GM19025 (cell line): ENCODE data around the gene CAMSAP3.
A peak's percentile ranks its signal among the peaks of the same experiment; 100 is the strongest.

Source experiments
- ATAC-seq: cut with Tn5 transposase; IDR thresholded peaks from one replicate; pipeline ENCODE4 v1.9.1; 2021; ENCODE audit warnings: mild to moderate bottlenecking, low read depth, moderate library complexity; ENCODE audit not compliant: unreplicated experiment

CAMSAP3 gene

GRCh38 chr19:7595466-7596133 is at the start of gene CAMSAP3:
TSS of gene CAMSAP3 (plus strand) at chr19:7595863. CDS start at chr19:7596003, 140 bp downstream.
- ATAC-seq = peak; percentile 60

GRCh38 chr19:7545904-7546303 is 49.8 kb upstream of the CAMSAP3 start:
- ATAC-seq = no peak

- ATAC-seq = no peak
These were observed 48.5 kb upstream of the CAMSAP3 start for GRCh38 chr19:7547159-7547558.

GRCh38 chr19:7549429-7550148 is 46.1 kb upstream of the CAMSAP3 start:
- ATAC-seq = no peak

- ATAC-seq = no peak
These were observed 45.4 kb upstream of the CAMSAP3 start for GRCh38 chr19:7550169-7550770.

- ATAC-seq = no peak
These were observed 44.5 kb upstream of the CAMSAP3 start for GRCh38 chr19:7550987-7551761.

DNA sequence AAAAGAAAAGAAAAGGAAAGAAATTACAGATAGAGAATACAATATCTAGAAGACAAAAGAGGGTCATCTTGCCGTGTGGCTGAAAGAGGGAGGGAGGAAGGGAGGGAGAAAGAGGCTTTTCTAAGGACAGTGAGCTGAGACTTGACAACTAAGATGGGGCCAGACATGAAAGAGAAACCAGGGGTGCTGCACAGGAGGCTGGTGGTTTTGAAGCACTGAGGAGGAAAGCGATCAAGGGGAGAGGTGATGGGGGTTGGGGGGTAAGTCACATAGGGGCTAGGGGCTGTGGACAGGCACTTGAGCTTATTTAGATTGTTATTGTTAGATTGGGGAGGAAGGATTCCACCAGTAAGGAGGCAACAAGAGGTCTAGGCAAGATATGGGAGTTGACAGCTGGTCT is 42.9 kb upstream of the CAMSAP3 start:
- ATAC-seq = no peak

- ATAC-seq = no peak
These were observed 41.1 kb upstream of the CAMSAP3 start for GRCh38 chr19:7554565-7554964.

- ATAC-seq = no peak
These were observed 40.4 kb upstream of the CAMSAP3 start for GRCh38 chr19:7554990-7555864.

GRCh38 chr19:7556696-7557315 is 38.9 kb upstream of the CAMSAP3 start:
- ATAC-seq = no peak

DNA sequence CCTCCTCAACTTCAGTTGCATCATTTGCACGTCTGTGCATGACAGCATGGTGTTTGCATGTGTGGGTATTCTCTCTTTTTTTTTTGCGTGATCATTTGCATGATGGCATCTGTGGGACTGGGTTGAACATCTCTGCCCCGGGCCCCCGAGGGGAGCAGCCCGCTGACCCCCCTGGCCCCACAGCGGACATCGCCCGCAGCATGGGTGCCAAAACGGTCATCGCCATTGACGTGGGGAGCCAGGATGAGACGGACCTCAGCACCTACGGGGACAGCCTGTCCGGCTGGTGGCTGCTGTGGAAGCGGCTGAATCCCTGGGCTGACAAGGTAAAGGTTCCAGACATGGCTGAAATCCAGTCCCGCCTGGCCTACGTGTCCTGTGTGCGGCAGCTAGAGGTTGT is 37.0 kb upstream of the CAMSAP3 start:
- no peak for ATAC-seq

DNA sequence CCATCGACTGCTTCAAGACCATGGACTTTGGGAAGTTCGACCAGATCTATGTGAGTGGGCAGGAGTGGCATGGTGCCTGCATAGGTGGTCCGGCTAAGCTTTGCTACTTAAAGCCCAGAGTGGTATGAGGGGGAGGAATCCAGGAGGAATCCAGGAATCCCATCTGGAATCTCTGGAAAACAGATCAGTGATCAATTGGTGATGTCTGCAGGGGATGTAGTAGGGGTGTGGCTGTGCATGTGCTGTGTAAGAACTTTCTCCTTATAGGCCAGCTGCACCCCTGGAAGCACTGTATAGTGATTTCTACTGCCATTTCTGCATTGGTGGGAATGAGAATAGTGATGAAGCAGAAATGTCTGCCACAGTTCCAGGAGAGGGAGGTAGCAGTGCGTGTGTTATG is 36.6 kb upstream of the CAMSAP3 start:
- no peak for ATAC-seq

- no peak for ATAC-seq
These were observed 35.4 kb upstream of the CAMSAP3 start for GRCh38 chr19:7560255-7560654.

GRCh38 chr19:7561325-7561724 is 34.3 kb upstream of the CAMSAP3 start:
- ATAC-seq = no peak

DNA sequence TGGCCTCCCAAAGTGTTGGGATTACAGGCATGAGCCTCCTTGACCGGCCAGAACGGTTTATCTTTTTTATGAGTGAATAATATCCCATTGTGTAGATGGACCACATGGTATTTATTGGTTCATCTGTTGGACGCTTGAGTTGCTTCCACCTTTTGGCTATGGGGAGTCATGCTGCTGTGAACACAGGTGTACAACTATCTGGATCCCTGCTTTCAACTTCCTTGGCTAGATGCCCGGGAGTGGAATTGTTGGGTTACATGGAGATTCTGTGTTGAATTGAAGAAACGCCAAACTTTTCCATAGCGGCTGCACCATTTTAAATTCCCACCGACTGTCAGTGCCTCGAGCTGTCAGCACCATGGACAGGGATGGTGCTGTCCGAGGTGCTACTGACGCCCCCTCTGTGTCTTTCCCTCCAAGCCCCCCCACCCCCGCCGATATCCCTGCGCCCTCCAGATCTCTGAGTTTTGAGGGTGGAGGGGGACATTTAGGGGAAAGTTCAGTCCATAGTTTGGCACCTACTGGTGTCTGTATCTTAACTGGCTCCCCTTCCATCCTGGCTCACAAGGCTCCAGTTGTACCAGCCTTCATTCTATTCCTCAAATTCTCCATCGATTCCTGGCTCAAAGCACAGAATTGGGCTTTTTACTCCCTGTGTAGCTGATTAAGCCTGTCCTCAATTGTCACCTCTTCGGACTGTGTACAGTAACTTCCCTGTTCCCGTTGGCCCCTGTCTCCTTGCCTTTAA is 32.8 kb upstream of the CAMSAP3 start:
- no peak for ATAC-seq

- no peak for ATAC-seq
These were observed 30.8 kb upstream of the CAMSAP3 start for GRCh38 chr19:7564866-7565265.

- ATAC-seq = no peak
These were observed 30.3 kb upstream of the CAMSAP3 start for GRCh38 chr19:7565332-7565731.

DNA sequence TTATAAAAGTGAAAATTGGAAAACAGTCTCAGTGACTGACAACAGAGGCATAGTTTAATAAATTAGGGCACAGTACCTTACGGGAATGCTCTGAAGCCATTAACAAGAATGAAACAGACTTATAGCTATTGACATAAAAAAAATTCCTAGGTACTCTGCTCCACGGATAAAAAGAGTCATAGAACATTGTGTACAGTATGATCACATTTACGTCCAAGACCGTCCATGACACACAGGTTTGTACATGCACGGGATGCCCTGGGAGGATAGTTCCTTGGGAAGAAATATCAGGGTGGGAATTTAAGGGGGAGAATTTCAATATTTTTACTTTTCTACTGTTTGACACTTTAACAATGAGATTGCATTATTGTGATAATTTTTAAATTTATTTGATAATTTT is 24.9 kb upstream of the CAMSAP3 start:
- no peak for ATAC-seq

DNA sequence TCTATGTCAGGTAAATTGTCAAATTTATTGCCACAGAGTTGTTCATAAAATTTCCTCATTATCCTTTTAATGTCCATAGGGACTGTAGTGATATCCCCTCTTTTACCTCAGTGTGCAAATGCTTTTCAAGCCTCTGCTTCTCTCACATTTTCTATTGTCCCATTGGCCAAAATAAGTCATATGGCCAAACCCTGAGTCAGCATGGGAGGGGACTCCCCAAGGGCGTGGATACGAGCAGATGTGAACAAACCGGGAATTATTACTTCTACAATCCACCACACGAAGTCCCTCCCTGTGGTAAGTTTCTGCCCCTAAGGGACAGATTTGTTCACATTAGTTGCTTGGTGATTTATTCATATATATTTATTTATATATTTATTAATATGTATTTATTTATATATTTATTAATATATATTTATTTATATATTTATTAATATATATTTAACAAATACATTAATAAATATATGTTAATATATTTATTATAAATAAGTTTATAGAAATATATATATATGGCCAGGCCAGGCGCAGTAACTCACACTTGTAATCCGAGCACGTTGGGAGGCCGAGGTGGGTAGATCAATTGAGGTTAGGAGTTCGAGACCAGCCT is 20.1 kb upstream of the CAMSAP3 start:
- no peak for ATAC-seq
